ENCODE results near the gene PPIC.

- TF ChIP-seq CTCF (IDR thresholded peaks at IDR 0.05; ENCODE audit: extremely low read depth in 1 of 2, insufficient read depth in 1 of 2, low read depth in 1 of 2, low read length in 2 of 2), result no peak
- TF ChIP-seq MAX (IDR thresholded peaks at IDR 0.05; ENCODE audit: insufficient read depth, insufficient read length), result no peak
- no peak for TF ChIP-seq MYC (IDR thresholded peaks at IDR 0.05; ENCODE audit: low read depth, low read length)
- no peak for TF ChIP-seq GATA2 (IDR thresholded peaks at IDR 0.05; ENCODE audit: insufficient read depth, insufficient read length, low read depth, low read length)
- TF ChIP-seq POLR2A (IDR thresholded peaks at IDR 0.05; ENCODE audit: low read depth, low read length), result no peak
- no peak for TF ChIP-seq POLR2AphosphoS5 (IDR thresholded peaks at IDR 0.05; ENCODE audit: insufficient read depth, low read depth, low read length)
- no peak for TF ChIP-seq EZH2 (IDR thresholded peaks at IDR 0.05; ENCODE audit: borderline replicate concordance, low read depth, low read length, severe bottlenecking)
- no peak for TF ChIP-seq JUN (IDR thresholded peaks at IDR 0.05; ENCODE audit: borderline replicate concordance, insufficient read depth, insufficient read length, low read depth)
Observed at GRCh38 chr5:123066016-123066415, 29.5 kb upstream of the PPIC start.

Data from endothelial cell of umbilical vein (primary cell).